Non-pigmented ciliary epithelial cell (primary cell): ENCODE measurements around the gene GHRH.

ENCODE experiments used
- DNase-seq: peaks from one replicate; pipeline ENCODE4 v3.0.0-alpha.2; 2010; ENCODE audit warnings: low read depth

GHRH gene

DNA sequence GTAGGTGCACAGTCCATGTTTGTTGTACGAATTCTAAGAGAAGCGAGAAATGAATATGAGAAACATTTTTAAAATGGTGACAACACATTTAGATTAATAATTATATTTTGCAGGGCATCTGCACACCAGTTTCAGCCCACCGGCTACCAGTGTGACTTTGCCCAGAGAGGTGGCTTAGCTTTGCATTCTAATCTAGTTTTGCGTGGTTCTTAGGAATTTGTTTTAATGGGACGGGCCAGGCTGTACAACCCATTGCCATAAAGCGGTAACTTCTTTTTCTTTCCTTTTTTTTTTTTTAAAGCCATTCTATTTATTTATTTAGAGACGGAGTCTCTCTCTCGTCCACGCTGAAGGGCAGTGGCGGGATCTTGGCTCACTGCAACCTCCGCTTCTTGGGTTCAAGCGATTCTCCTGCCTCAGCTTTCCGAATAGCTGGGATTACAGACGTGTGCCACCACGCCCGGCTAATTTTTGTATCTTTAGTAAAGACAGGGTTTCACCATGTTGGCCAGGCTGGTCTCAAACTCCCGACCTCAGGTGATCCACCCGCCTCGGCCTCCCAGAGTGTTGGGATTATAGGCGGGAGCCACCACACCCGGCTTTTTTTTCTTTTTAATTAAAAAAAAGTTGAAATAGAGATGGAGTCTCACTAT lies 28.7 kb upstream of the GHRH start:
- DNase-seq: no peak

DNA sequence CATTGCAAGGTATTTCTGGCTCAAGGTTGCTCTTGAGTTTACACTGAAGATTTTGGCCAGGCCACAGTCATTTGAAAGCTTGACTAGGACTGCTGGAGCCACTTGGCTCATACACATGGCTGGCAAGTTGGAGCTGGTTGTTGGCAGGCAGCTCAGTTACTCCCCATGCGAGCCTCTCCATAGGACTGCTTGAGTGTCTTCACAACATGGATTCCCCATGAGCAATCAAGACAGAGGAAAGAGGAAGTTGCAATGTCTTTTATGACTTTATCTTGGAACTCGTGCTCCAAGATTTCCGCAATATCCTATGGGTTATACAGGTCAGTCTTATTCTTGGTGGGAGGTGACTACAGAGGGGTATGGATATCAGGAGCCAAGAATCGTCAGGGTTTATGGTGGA lies 26.5 kb upstream of the GHRH start:
- DNase-seq: no peak

- DNase-seq: no peak
These were observed 24.2 kb upstream of the GHRH start for GRCh38 chr20:37285664-37286374.

DNA sequence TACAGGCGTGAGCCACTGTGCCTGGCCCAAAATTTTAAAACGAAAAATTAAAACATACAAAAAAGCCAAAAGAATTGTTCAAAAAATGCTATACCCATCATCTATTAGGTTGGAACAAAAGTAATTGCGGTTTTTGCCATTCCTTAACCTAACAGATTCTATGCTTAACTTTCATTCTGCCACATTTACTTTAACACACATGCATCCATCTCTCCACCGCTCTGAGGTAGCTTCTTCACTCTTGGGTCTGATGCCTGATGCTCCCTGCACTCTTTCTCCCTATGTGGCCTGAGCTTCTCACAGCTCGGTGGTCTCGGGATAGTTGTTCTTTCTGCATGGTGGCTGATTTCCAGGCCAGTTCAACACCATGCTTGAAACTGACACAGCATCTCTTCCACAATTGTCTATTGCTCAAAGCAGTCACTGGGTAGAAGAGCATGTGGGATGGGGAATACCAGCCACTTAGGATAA lies 23.1 kb upstream of the GHRH start:
- no peak for DNase-seq

DNA sequence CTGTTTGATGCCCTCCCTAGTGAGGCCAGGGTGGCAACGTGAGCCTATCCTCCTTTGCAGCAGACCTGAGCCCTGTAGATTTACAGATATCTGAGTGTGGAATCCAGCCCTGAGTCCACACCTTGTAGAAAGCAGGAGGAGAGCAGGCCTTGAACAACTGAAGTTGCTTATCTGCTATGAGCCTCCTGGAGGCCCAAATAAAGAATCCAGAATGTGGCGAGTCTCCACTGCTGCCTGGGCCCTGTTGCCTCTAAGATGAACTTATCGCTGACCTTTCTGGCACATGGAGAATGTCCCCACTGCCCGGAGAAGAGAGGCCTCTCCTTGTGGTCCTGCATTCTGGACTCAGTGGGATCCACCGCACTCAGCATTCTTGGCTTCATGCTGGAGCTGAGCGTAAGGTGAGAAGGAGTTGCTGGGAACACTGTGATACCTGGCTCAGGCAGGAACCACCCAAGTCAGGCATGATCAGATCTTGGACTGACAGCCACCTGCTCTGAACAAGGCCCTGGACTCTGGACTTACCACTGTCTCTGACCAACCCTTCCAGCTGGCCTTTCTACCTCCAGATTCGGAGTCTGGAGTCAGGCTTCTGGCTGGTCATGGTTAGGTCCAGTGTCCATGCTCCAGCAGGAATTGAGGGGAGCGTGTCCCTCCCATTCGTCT lies 22.0 kb upstream of the GHRH start:
- no peak for DNase-seq

GRCh38 chr20:37282556-37282955 lies 20.9 kb upstream of the GHRH start:
- no peak for DNase-seq

- no peak for DNase-seq
These were observed 18.8 kb upstream of the GHRH start for GRCh38 chr20:37280403-37280802.

GRCh38 chr20:37279820-37280219 lies 18.2 kb upstream of the GHRH start:
- DNase-seq: no peak

DNA sequence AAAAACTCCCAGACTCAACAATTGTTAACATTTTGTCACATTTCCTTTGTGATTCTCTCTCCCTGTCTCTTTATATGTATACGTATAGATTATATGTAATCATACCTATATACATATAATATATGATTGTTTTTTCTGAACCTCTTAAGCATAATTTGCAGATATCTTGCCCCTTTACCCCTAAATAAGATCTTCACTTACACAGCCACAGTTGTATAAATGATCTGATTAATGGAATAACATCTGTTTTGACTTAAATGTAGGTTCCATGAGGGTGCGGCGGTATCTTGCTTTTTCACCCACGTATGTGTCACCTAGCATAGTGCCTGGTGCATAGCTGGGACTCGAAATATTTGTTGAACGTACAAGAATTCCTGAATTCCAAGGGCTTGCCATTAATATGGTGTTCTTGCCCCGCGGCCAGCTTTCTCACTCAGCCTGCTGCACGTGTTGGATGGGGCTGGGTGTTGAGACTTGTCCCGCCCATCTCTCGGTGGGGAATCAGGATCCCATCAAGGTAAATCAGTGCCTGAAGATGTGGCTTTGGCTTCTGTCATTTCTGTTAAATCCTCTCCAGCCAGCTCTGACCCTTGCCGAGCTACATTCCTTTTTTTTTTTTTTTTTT lies 17.5 kb upstream of the GHRH start:
- no peak for DNase-seq

- no peak for DNase-seq
These were observed 15.6 kb upstream of the GHRH start for GRCh38 chr20:37277253-37277593.

DNA sequence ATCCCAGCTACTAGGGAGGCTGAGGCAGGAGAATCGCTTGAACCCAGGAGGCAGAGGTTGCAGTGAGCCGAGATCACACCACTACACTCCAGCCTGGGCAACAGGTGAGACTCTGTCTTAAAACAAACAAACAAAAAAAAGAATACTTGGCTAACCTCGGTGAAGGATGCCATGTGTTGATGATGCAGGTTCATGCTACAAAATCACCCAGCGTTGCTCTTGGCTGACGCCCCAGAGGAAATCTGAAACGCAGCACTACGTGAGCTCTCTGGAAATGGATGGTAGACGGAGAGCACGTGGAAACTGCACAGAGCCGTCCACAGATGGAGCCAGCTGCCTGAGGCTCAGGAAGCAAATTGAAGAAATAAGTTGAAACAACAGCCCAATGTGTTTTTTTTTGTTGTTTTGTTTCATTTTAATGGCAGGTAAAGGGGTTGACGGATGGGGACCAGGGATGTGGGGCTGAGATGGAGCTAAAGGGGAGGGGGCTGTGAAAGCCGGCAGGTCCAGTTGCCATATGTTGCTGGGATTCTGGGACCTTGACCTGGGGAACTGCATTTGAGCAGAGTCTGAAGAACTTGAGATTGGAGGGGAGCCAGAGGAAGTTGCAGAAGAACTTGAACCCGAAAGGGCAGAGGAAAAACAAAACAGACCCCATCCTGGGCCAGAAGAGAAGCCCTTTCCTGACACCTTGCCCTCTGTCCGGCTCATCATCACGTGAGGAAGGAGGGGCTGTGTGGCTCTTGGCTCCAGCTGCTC lies 15.1 kb upstream of the GHRH start:
- peak; percentile 60 for DNase-seq

DNA sequence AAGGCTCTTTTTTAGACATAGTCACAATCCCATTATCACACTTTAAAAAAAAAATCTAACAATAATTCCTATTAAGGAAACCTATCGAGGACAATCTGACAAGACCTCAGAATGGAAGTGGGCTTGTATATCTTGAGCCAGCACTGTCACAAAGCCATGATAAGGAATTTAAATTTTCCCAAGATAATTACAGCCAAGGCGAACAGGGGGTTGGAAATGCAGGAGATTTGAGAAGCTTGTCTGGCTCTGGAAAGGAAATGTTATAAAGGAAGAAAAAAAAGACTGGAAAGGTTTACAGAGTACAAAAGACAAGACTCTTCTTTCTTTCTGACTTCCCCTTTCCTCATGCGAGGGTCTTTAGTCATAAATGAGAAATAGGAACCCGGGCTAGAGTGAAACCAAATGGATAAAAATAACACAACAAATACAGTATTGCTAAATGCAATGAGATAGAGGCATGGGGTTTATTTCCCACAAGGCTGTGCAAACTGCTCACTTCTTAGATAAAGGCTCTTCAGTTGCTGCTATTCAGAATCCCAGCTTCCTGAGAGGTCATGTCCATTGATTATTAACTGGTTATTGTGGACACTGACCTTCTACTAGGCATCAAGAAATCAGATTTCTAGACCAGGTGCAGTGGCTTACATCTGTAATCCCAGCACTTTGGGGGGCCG lies 13.4 kb upstream of the GHRH start:
- no peak for DNase-seq

DNA sequence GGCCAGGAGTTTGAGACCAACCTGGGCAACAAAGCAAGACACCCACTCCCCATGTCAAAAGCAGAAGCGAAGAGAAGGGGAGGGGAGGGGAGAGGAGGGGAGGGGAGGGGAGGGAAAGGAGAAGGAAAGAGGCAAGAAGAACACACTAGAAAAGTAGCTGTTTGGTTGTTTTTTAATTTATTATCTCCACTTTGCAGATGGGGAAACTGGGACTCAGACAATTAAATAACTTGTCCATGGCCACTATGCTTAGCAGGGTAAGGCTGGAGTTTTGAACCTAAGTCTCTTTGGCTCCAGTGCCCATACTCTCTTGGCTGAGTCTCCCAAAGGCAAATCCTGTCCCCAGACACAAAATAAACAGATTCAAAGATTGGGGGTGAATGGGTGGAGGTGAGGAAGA lies 12.4 kb upstream of the GHRH start:
- no peak for DNase-seq

DNA sequence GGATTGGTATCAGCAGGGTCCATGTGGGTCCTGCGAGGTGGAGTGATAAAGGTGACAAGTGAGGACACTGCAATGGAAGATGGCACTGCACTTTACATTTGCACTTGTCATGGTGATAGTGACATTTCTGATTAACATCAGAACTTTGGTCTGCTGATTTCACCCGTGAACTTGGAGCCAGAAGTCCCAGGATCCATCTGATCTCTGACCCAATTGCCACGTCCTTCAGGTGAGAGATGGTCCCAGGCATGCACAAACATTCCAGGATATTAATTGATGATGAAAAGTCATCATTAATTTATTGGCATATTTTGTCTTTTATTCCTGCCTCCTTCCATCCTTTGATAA lies 9.8 kb upstream of the GHRH start:
- no peak for DNase-seq

DNA sequence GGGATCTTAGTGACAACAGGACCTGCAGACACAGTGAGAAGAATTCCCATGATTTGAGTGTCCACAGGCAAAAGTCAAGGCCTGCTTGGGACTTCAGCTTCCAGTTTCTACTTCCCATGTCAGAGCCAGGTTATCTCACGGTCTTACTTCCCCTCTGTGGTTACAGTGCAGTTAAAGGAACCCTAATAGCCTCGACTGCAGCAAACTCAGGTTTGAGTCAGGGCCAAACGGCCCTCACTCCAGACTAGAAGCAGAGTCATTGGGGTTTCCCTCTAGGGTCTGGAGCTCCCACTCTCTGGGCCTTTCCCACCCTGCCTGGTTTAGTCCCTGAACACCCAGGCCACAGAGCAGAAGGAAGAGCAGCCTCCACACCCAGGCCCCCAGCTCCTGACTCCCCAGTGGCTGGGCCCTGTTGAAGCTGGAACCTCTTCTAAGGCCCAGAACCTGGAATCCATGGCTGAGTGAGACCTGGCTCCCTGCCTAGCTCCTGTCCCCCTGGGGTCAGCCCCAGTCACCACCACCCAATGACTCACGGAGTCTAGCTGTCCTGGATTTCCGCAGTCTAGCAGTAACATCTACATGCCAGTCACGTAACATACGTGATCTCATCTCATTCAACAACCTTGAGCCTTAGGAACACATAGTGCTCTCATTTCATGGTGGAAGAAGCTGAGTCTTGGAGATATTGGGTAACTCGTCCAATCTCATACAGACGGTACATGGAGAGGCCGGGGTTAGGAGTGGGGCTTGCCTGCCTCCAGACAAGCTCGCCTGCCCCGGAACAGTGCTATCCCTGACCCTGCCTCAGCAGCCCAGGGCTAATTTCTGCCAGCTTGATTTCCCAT lies 9.2 kb upstream of the GHRH start:
- no peak for DNase-seq

DNA sequence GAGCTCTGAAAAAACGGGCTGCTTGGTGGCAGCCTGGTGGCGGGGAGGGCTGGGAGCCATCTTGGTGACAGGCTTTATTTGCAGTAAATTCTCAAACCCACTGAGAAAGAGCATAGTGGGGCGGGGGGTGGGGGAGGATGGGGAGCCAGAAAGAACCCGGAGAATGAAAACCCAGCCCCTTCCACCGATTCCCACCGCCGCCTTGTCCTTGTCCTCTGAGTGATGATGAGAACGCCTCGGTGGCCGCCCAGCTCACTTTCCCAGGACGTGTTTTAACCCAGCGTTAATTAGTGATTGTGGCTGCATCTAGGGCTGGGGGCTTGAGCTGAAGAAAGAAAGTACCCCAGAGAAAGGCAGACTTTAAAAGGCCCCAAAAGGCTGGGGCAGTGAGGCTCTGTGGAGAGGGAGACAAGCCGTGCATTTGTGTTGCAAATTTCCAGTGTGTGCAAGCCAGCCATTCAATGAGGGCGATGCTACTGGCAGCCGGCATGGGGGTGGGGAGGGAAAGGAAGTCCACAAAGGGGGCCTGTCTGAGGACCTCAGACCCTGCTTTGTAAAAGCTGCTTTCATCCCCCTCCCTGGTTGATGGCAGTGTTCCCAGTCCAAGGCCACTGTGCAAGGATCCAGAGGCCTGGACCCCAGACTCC lies 6.2 kb upstream of the GHRH start:
- no peak for DNase-seq

DNA sequence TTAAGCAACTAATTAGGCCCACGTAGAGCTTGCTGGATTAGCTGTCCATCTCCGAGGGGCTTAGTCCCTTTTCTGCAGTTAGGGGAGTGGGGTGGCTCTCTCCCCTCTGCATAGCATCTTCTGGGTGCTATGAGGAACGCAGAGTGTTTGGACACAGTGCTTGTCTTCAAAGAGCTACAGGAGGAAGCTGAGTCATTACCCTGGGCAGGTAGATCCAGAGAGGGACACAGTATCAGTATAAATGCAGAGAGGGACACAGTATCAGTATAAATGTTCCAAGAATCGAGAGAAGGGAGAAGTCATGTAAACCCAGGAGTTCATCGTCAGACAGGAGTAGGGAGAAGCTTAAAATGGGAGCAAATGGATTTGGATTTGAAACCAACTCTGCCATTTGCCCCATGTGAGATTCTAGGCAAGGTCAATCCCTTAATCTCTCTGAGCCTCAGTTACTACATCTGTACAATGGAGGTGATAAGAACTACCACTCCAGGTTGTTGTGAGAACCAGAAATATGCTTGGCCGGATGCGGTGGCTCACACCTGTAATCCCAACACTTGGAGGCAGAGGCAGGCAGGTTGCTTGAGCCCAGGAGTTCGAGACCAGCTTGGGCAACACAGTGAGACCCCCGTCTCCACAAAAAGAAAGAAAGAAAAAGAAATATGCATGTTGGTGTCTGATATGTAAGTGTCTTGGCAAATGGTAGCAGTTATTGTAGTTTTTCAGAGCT lies 5.5 kb upstream of the GHRH start:
- no peak for DNase-seq

DNA sequence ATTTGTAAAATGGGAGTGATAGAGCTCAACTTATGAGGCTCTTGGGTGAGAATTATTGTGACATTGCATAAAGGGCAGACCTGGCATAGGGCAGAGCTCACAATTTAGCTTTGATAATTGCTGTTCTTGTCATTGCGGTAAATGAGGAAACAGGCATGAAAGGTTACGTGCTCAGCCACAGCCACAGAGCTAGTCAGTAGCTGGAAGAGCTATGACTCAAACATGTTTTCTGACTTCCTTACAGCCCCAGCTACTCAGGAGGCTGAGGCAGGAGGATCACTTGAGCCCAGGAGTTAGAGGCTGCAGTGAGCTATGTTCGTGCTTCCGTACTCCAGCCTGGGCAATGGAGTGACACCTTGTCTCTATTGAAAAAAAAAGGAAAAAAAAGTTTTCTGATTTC lies 3.5 kb upstream of the GHRH start:
- no peak for DNase-seq

DNA sequence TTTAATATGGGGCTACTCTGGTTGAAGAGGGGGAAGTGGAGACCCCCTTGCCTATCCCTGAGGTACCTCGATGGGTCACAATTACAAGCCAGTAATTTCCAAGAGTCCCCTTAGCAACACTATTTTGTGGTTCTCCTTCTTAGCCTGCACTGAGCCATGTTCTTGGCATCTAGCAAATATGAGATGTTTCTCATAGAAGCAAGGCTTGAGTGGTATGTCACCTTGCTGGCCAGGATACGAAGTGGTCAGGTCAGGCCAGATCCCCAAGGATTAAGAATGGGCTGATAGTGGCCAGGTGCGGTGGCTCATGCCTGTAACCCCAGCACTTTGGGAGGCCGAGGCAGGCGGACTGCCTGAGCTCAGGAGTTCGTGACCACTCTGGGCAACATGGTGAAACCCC lies 2.1 kb upstream of the GHRH start:
- DNase-seq: no peak

DNA sequence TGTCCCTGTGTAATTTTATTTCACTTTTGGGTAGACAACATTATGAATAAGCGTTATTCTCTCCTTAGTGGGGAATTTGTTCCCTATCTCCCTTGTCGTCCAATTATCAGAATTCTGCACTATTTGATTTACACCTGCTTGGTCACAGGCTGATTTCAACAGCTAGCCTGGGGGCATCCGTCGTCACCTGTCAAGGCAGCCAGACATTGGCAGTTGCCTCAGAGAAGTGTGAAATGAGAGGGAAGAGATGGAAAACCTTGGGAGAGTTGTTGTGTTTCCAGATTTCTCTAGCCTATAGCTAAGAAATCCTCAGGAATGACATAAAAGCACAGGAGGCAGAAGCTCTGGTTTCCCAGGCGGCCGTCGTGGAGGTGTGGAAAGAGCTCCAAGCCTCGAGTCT lies 891 bp upstream of the GHRH start:
- DNase-seq: no peak
